CD4-positive, CD25-positive, alpha-beta regulatory T cell (primary cell): ENCODE data around the gene ZNF579. TPM values are rescaled to one million over a fixed set of nuclear protein-coding genes. Genes with fewer than 3 reads are reported as not detected.

ENCODE experiments used
- ATAC-seq, 2 donors: fragments of 150-1000 bp; cut with Tn5 transposase; one replicate each; pipeline ENCODE4 v1.10.0; 2021; ENCODE audit warnings: low read depth in 2 of 2, moderate number of reproducible peaks in 2 of 2, moderate library complexity in 1 of 2
- DNase-seq, 3 donors: peaks; one replicate each; pipeline versions ENCODE4 v3.0.0 to v3.0.0-alpha.2; 2012 to 2022; ENCODE audit warnings: mixed read lengths in 1 of 3
- H3K27ac ChIP-seq: one replicate; pipeline ENCODE4 v1.7.0; 2013; ENCODE audit warnings: mild to moderate bottlenecking, low read length; ENCODE audit not compliant: insufficient read depth, poor library complexity, severe bottlenecking
- H3K27me3 ChIP-seq: one replicate; pipeline ENCODE4 v1.7.0; 2013; ENCODE audit warnings: low read length; ENCODE audit not compliant: control insufficient read depth, insufficient read depth
- H3K36me3 ChIP-seq: one replicate; pipeline ENCODE4 v1.7.0; 2013; ENCODE audit warnings: mild to moderate bottlenecking, low read length, moderate library complexity; ENCODE audit not compliant: control insufficient read depth, insufficient read depth
- H3K4me1 ChIP-seq: 2 replicates; pipeline ENCODE4 v1.7.0; 2013; ENCODE audit warnings: mild to moderate bottlenecking, low read length; ENCODE audit not compliant: insufficient read depth, control insufficient read depth, poor library complexity, severe bottlenecking
- H3K4me3 ChIP-seq: one replicate; pipeline ENCODE4 v1.7.0; 2013; ENCODE audit warnings: low read depth, mild to moderate bottlenecking, low read length, moderate library complexity
- H3K9me3 ChIP-seq, 2 experiments: 1 replicate in 1 of 2; 2 replicates in 1 of 2; pipeline ENCODE4 v1.7.0; 2013; ENCODE audit warnings: low read length in 2 of 2, mild to moderate bottlenecking in 1 of 2, moderate library complexity in 1 of 2; ENCODE audit not compliant: control insufficient read depth in 2 of 2
- H3K27ac Mint-ChIP-seq, 3 donors: one replicate each; pipeline ENCODE4 v1.8.0; 2020 to 2022; ENCODE audit warnings: mild to moderate bottlenecking in 3 of 3, mixed read lengths in 3 of 3, moderate library complexity in 2 of 3
- H3K27me3 Mint-ChIP-seq: one replicate; pipeline ENCODE4 v1.8.0; 2022; ENCODE audit warnings: mild to moderate bottlenecking, mixed read lengths
- H3K36me3 Mint-ChIP-seq: one replicate; pipeline ENCODE4 v1.8.0; 2020; ENCODE audit warnings: mixed read lengths
- H3K4me1 Mint-ChIP-seq, 4 donors: one replicate each; pipeline ENCODE4 v1.8.0; 2020 to 2022; ENCODE audit warnings: mixed read lengths in 4 of 4, mild to moderate bottlenecking in 1 of 4
- H3K4me3 Mint-ChIP-seq, 4 donors: one replicate each; pipeline ENCODE4 v1.8.0; 2020 to 2022; ENCODE audit warnings: mild to moderate bottlenecking in 4 of 4, mixed read lengths in 4 of 4, moderate library complexity in 3 of 4
- H3K9me3 Mint-ChIP-seq, 7 donors: one replicate each; pipeline ENCODE4 v1.8.0; 2020 to 2022; ENCODE audit warnings: mixed read lengths in 7 of 7, mild to moderate bottlenecking in 3 of 7, moderate library complexity in 2 of 7
- polyA plus RNA-seq, 4 donors: library from polyadenylated mRNA; unstranded; fragments of 300-500 nt; fragmentation: Illumina TruSeq; gene quantifications; one replicate each; pipeline ENCODE4 v1.2.3, GENCODE V29; 2021
- total RNA-seq: library from RNA; stranded (reverse); gene quantifications from one replicate; pipeline ENCODE4 v1.2.3, GENCODE V29; 2022

ZNF579 gene
- total and polyA plus RNA-seq, 5 donors from 2014 or later = 0.13 to 4.2 (median 0.19) TPM; not detected in 1

DNA sequence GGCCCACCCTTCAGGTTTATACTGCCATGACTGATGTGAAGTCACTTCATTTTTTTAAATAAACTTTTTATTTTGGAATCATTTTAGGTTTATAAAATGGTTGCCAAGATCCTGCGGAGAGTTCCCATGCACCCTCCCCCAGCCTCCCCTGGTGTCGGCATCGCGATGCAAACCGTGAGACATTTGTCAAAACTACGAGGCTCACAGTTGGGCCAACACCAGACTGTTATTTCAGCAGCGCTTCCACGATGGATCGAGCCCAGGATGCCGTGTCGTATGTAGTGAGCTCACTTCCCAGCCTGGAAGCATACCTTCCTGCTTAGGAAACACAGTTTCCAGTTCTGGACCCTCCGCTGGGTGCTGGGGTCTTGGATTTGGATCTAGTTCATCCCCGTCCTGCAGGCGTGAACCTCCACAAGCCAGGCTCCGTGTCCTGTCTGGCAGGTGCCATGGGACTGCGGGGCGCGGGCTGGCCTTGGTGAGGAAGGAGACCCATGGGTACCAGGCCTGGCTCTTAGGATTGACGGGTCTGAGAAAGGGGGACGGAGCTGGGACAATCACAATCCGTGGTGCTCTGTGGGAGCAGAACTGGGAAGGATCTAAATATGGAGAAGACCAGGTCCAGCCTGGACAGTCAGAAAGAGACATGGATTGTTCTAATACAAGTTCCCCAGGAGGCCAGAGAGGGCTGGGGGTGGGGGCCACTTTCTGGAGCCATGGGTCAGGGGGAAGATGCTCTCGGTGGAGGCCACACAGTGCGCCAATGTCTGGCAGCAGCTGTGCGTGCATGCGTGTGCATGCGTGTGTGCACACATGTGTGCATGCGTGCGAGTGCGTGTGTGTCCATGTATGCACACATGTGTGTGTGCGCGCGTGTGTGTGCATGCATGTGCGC is 41.3 kb downstream of the ZNF579 start:
- H3K4me3 Mint-ChIP-seq = no peak overlapping the region
- no peak overlapping the region for H3K4me3 ChIP-seq
- ATAC-seq (no peak), DNase-seq (no peak)
- no peak overlapping the region for H3K27ac Mint-ChIP-seq
- peaks cover 5% of the 10 kb centered on the region for H3K27me3 Mint-ChIP-seq
- H3K27me3 ChIP-seq = no peaks in the 10 kb centered on the region
- H3K9me3 Mint-ChIP-seq = peaks cover 0 to 3% (median 0%) of the 10 kb centered on the region in 7 donors
- H3K36me3 ChIP-seq = no peaks in the 10 kb centered on the region
- no peaks in the 10 kb centered on the region for H3K36me3 Mint-ChIP-seq
- H3K4me1 Mint-ChIP-seq = no peaks in the 10 kb centered on the region
- H3K4me1 ChIP-seq = no peaks in the 10 kb centered on the region
- no peak overlapping the region for H3K27ac ChIP-seq
- no peaks in the 10 kb centered on the region for H3K9me3 ChIP-seq

DNA sequence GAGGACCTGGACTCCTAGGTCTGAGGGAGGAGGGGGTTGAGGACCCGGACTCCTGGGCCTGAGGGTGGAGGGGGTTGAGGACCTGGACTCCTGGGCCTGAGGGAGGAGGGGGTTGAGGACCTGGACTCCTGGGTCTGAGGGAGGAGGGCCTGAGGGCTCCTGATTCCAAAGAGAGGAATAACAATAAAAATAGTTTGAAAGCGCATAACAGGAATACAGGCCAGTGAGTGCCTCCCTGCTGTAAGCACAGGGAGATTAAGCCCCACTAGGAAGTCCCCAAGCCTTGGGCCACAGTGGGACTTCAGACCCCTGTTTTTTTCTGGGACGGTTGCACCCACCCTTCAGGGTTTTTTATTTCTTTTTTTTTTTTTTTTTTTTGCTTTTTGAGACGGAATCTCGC is 42.5 kb downstream of the ZNF579 start:
- H3K9me3 ChIP-seq = no peaks in the 10 kb centered on the region
- H3K4me3 ChIP-seq = no peak overlapping the region
- DNase-seq (no peak), ATAC-seq (no peak)
- H3K4me1 Mint-ChIP-seq = no peaks in the 10 kb centered on the region
- H3K4me3 Mint-ChIP-seq = no peak overlapping the region
- no peaks in the 10 kb centered on the region for H3K36me3 ChIP-seq
- no peak overlapping the region for H3K27ac ChIP-seq
- no peaks in the 10 kb centered on the region for H3K4me1 ChIP-seq
- peaks cover under 1% of the 10 kb centered on the region for H3K27me3 Mint-ChIP-seq
- no peaks in the 10 kb centered on the region for H3K36me3 Mint-ChIP-seq
- H3K27me3 ChIP-seq = no peaks in the 10 kb centered on the region
- H3K27ac Mint-ChIP-seq = no peak overlapping the region
- H3K9me3 Mint-ChIP-seq = peaks cover 0 to 1% (median 0%) of the 10 kb centered on the region in 7 donors

DNA sequence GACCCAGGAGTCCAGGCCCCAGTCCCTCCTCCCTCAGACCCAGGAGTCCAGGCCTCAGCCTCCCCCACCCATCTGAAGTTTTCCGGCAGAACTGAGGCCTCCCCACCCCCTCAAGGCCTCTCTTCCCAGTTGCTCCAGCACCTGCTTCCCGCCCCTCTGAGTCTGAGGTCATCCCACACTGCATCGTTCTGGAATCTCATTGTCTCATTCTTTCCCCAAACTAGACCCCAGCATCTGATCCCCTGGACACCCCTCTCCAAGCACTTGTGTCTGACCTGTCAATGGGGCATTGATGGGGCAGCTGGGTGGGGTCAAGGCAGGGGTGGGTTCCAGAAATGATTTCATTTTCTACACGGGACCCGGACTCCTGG is 42.9 kb downstream of the ZNF579 start:
- H3K4me1 ChIP-seq = no peaks in the 10 kb centered on the region
- no peaks in the 10 kb centered on the region for H3K27me3 ChIP-seq
- Mint-ChIP-seq H3K27me3 (no peaks in the 10 kb centered on the region), H3K4me1 (no peaks in the 10 kb centered on the region), H3K36me3 (no peaks in the 10 kb centered on the region), H3K4me3 (no peak overlapping the region), H3K9me3 (peaks cover 0 to 1% (median 0%) of the 10 kb centered on the region in 7 donors), H3K27ac (no peak overlapping the region)
- ATAC-seq (no peak), DNase-seq (no peak)
- H3K27ac ChIP-seq = no peak overlapping the region
- H3K9me3 ChIP-seq = no peaks in the 10 kb centered on the region
- H3K4me3 ChIP-seq = no peak overlapping the region
- H3K36me3 ChIP-seq = no peaks in the 10 kb centered on the region

DNA sequence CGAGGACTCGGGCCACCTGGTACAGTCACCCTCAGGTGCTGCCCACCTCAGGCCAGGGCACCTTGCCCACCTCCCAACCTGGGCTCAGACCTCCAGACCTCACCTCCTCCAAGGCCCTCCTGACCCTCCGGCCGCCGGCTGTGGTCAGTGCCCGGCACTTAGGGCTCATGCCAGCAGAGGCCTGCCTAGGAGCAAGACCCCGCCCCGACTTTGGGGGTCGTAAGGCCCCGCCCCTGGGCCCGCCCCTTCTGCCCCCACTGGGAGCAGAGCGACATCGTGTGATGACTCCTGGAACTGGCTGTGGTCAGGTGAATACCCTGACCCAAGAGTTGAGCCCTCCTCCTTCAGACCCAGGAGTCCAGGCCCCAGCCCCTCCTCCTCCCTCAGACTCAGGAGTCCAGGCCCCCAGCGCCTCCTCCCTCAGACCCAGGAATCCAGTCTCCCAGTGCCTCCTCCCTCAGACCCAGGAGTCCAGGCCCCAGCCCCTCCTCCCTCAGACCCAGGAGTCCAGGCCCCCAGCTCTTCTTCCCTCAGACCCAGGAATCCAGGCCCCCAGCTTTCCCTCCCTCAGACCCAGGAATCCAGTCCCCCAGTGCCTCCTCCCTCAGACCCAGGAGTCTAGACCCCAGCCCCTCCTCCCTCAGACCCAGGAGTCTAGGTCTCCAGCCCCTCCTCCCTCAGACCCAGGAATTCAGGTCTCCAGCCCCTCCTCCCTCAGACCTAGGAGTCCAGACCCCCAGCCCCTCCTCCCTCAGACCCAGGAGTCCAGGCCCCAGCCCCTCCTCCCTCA is 43.5 kb downstream of the ZNF579 start, which contains the start of gene SBK2:
Gene SBK2 (minus strand): TSS at position 183 of the 790 bp plus-strand sequence. CDS start 839 bp downstream, outside the sequence.
- no peaks in the 10 kb centered on the region for H3K4me1 Mint-ChIP-seq
- Histone ChIP-seq H3K27ac (no peak within 1 kb of the TSS), H3K4me1 (no peaks in the 10 kb centered on the region), H3K9me3 (no peaks in the 10 kb centered on the region), H3K27me3 (no peaks in the 10 kb centered on the region), H3K4me3 (no peak within 1 kb of the TSS), H3K36me3 (no peaks in the 10 kb centered on the region)
- no peaks in the 10 kb centered on the region for H3K27me3 Mint-ChIP-seq
- no peaks in the 10 kb centered on the region for H3K9me3 Mint-ChIP-seq
- DNase-seq (no peak), ATAC-seq (no peak)
- H3K27ac Mint-ChIP-seq = peak within 1 kb of the TSS in 1 of 3 donors; percentile 89
- H3K36me3 Mint-ChIP-seq = no peaks in the 10 kb centered on the region
- no peak within 1 kb of the TSS for H3K4me3 Mint-ChIP-seq

DNA sequence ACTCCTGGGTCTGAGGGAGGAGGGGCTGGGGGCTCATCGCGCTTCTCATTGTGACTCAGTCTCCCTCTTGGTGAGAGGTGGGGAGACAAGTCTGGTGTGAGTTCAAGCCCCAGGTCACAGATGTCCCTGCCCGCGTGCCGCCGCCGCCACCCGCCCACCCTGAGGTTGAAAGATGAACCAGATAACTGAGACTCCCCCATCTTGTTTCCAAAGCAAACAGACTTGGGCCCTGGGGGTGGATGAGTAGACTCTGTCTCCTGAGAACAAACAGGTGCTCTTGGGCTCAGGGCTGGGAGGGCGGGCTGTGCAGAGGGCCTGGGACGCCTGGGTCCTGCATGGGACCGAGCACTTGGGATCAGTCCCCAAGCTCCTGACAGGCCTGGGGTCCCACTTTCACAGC is 44.3 kb downstream of the ZNF579 start:
- H3K27ac Mint-ChIP-seq = no peak overlapping the region
- Histone ChIP-seq H3K9me3 (no peaks in the 10 kb centered on the region), H3K27ac (no peak overlapping the region), H3K36me3 (no peaks in the 10 kb centered on the region), H3K27me3 (no peaks in the 10 kb centered on the region), H3K4me3 (no peak overlapping the region), H3K4me1 (no peaks in the 10 kb centered on the region)
- ATAC-seq (no peak), DNase-seq (no peak)
- no peaks in the 10 kb centered on the region for H3K27me3 Mint-ChIP-seq
- no peak overlapping the region for H3K4me3 Mint-ChIP-seq
- no peaks in the 10 kb centered on the region for H3K4me1 Mint-ChIP-seq
- no peaks in the 10 kb centered on the region for H3K36me3 Mint-ChIP-seq
- H3K9me3 Mint-ChIP-seq = no peaks in the 10 kb centered on the region

DNA sequence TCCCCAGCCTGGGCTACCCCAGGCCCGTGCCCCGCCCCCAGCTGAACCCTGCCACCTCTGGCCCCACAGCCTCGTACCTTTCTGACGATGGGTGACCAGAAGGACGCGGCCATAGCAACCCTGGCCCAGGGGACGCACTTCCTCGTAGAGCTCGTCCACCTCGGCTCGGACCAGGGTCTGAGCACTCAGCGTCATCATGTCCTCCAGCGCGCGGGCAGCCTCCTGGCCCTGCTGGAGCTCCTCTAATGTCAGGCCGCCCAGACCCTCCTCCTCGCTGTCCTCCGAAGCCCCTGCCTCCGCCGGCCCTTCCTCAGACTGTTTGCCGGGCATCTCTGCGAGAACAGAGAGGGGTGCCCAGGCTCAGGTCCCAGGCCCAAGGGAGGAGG is 44.7 kb downstream of the ZNF579 start:
- Histone ChIP-seq H3K9me3 (no peaks in the 10 kb centered on the region), H3K27ac (no peak overlapping the region), H3K27me3 (no peaks in the 10 kb centered on the region), H3K36me3 (no peaks in the 10 kb centered on the region), H3K4me1 (no peaks in the 10 kb centered on the region), H3K4me3 (no peak overlapping the region)
- no peaks in the 10 kb centered on the region for H3K9me3 Mint-ChIP-seq
- DNase-seq (no peak), ATAC-seq (no peak)
- no peak overlapping the region for H3K4me3 Mint-ChIP-seq
- H3K27ac Mint-ChIP-seq = no peak overlapping the region
- no peaks in the 10 kb centered on the region for H3K27me3 Mint-ChIP-seq
- no peaks in the 10 kb centered on the region for H3K36me3 Mint-ChIP-seq
- no peaks in the 10 kb centered on the region for H3K4me1 Mint-ChIP-seq

DNA sequence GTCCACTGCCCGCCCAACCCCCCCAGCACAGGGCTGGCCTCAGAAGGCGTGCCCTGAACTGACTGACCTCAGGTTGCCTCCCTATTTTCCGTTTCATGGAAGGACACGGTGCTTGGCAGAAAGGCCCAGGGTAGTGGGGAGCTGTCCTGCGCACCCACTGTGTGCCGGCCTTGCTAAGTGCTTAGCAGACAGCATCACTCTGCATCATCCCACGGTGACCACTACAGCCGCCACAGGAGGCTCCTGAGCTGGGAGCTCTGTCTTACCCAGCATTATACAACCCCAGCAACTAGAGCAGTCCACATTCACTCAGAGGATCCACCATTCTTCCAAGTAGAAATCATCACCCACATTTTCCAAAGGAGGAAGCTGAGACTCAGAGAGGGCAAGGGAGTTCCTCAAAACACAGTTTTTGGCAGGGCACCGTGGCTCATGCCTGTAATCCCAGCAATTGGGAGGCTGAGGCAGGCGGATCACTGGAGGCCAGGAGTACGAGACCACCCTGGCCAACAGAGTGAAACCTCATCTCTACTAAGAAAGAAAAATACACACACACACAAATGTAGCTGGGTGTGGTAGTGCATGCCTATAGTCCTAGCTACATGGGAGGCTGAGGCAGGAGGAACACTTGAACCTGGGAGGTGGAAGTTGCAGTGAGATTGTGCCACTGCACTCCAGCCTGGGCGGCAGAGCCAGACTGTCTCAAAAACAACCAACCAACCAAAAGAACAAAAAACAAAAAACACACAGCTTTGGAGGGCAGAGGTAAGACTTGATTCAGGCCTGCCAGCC is 45.3 kb downstream of the ZNF579 start:
- no peak overlapping the region for H3K4me3 Mint-ChIP-seq
- no peaks in the 10 kb centered on the region for H3K36me3 ChIP-seq
- H3K27ac ChIP-seq = no peak overlapping the region
- ATAC-seq (no peak), DNase-seq (no peak)
- H3K27me3 Mint-ChIP-seq = no peaks in the 10 kb centered on the region
- no peak overlapping the region for H3K4me3 ChIP-seq
- H3K27ac Mint-ChIP-seq = no peak overlapping the region
- H3K36me3 Mint-ChIP-seq = no peaks in the 10 kb centered on the region
- H3K9me3 ChIP-seq = no peaks in the 10 kb centered on the region
- no peaks in the 10 kb centered on the region for H3K9me3 Mint-ChIP-seq
- no peaks in the 10 kb centered on the region for H3K27me3 ChIP-seq
- no peaks in the 10 kb centered on the region for H3K4me1 ChIP-seq
- H3K4me1 Mint-ChIP-seq = no peaks in the 10 kb centered on the region
